Motor neuron (in vitro differentiated cells): ENCODE data around the gene IRAK1BP1. TPM values are rescaled to one million over a fixed set of nuclear protein-coding genes. Genes with fewer than 3 reads are reported as not detected.
"Not testable (repeated sequence)": the region's sequence is repeated elsewhere in the genome, so short reads cannot be mapped to it uniquely, and the experiment has no call there.

Experiments
- ATAC-seq, 8 experiments: fragments of 200-7000 bp; cut with Tn5 transposase; replicated peaks in 6 of 8; 2 replicates each; pipeline ENCODE4 v1.8.0; 2021; ENCODE audit warnings: mild to moderate bottlenecking in 8 of 8, moderate library complexity in 8 of 8
- H3K27ac ChIP-seq, 2 donors: fragments of 250-450 bp; sonication (Bioruptor Pico); 2 replicates each; pipeline ENCODE4 v1.9.0; 2021; ENCODE audit warnings: antibody characterized with exemption in 2 of 2, mild to moderate bottlenecking in 2 of 2, moderate library complexity in 1 of 2
- H3K4me1 ChIP-seq, 2 donors: fragments of 250-450 bp; sonication (Bioruptor Pico); replicated peaks in 1 of 2; 2 replicates each; pipeline ENCODE4 v1.6.1; 2021; ENCODE audit warnings: antibody characterized with exemption in 2 of 2, mild to moderate bottlenecking in 2 of 2, moderate library complexity in 1 of 2
- H3K4me3 ChIP-seq, 5 donors: fragments of 250-450 bp; sonication (Bioruptor Pico); 2 replicates each; pipeline ENCODE4 v1.9.0; 2021; ENCODE audit warnings: antibody characterized with exemption in 5 of 5, mild to moderate bottlenecking in 5 of 5, moderate library complexity in 4 of 5
- WGBS, 10 experiments: fragments of 450-650 bp; shearing (Covaris generic); methylation state at CpG; one replicate each; pipeline ENCODE4 v1.0.0; 2022; 5-methylcytosine and 5-hydroxymethylcytosine counted together
- in situ Hi-C, 9 experiments: fragments of 400-800 bp; cut with MboI; loops; one replicate each; pipeline ENCODE4 v1.15.0; 2021; ENCODE audit warnings: low sequenced_read_pairs in 9 of 9, low pct_unique_long_range_greater_than_20kb in 2 of 9; ENCODE audit not compliant: unreplicated experiment in 9 of 9
- total RNA-seq, 8 experiments: library from RNA; unstranded; fragments of 300-600 nt; gene quantifications; 2 replicates each; pipeline versions ENCODE4 v1.2.3 to v1.2.4, GENCODE V29; 2022

The IRAK1BP1 gene
- total RNA-seq, 8 experiments from 2014 or later = 3.1 to 16.1 (median 8.3) TPM

GRCh38 chr6:78854546-78854945 is 12.8 kb upstream of the IRAK1BP1 start:
- in situ Hi-C loops = no loop called here
- no peak overlapping the region for H3K4me3 ChIP-seq
- peak overlapping the region in 1 of 2 donors; percentile 59 for H3K27ac ChIP-seq
- H3K4me1 ChIP-seq = no peaks in the 10 kb centered on the region
- 71 to 92% (median 82%) methylated on average over 3 to 9 of the region's 9 CpGs; no CpG with 5 or more reads in 1 of the 10 experiments for WGBS, 10 experiments
- ATAC-seq = no peak

DNA sequence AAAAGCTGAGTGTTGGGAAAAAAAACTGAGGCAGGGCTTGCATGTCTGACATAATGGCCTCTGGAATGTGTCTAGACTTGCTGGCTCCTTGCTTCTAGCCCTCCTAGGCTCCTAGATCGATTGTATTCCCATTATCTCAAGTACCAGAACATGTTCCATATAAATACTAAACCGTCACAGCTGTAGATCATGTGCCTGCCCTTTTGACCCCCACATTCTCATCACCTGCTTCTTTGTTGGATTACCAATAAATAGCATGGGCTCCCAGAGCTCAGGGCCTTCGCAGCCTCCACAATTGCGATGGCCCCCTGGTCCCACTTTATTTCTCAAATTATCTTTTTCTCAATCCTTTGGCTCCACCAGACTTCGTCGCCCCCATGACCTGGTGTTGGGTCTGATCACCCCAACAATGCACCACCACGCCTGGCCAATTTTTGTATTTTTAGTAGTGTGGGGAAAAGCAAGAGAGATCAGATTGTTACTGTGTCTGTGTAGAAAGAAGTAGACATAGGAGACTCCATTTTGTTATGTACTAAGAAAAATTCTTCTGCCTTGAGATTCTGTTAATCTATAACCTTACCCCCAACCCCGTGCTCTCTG is 8.9 kb upstream of the IRAK1BP1 start:
- in situ Hi-C loops, H3K4me3 ChIP-seq, H3K27ac ChIP-seq, H3K4me1 ChIP-seq, ATAC-seq: not testable (repeated sequence)
- 74 to 100% (median 100%) methylated on average over 1 to 4 of the region's 8 CpGs; no CpG with 5 or more reads in 5 of the 10 experiments for WGBS, 10 experiments

- 83 to 100% (median 91%) methylated on average over 1 to 2 of the region's 2 CpGs for WGBS, 10 experiments
- H3K27ac ChIP-seq = no peak overlapping the region
- in situ Hi-C loops = no loop called here
- H3K4me3 ChIP-seq = no peak overlapping the region
- peaks cover 0 to 2% of the 10 kb centered on the region in 2 donors for H3K4me1 ChIP-seq
- peak in 1 of 8 experiments; percentile 20 for ATAC-seq
These were observed 5.8 kb upstream of the IRAK1BP1 start for GRCh38 chr6:78861509-78861908.

DNA sequence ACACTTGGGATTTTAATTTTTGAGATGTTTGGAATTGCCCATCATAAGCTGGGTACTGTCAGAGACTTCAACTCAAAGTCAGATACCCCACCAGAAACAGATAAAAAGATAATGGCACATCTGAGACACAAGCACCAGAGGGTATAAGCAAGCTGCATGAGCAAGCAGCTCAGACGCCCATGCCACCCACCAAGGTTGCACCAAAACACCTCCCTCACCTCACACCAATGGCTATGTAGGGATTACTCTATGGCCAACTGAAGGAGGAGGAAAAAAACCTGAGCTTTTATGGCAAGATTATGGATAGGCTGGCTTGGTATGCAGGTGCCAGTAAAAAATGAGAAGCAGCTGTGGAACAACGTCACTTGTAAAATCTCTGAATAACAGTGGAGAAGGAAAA is 3.8 kb upstream of the IRAK1BP1 start:
- in situ Hi-C loops = no loop called here
- Histone ChIP-seq H3K4me1 (peaks cover 0 to 3% of the 10 kb centered on the region in 2 donors), H3K27ac (no peak overlapping the region), H3K4me3 (no peak overlapping the region)
- no peak for ATAC-seq
- WGBS, 10 experiments = 43 to 100% (median 95%) methylated on average over 1 to 2 of the region's 2 CpGs; no CpG with 5 or more reads in 2 of the 10 experiments

- WGBS, 10 experiments = 68 to 100% (median 78%) methylated on average over 1 to 5 of the region's 5 CpGs
- in situ Hi-C loops = no loop called here
- no peak for ATAC-seq
- H3K4me1 ChIP-seq = peaks cover 0 to 3% of the 10 kb centered on the region in 2 donors
- no peak overlapping the region for H3K27ac ChIP-seq
- H3K4me3 ChIP-seq = no peak overlapping the region
These were observed 2.4 kb upstream of the IRAK1BP1 start for GRCh38 chr6:78864957-78865356.

- WGBS, 10 experiments = 0 to 40% (median 4%) methylated on average over 1 to 13 of the region's 13 CpGs; no CpG with 5 or more reads in 1 of the 10 experiments
- ATAC-seq = peak; percentile 35 to 60 (median 40)
- Histone ChIP-seq H3K27ac (peak overlapping the region in 1 of 2 donors; percentile 81), H3K4me1 (peaks cover 0 to 3% of the 10 kb centered on the region in 2 donors), H3K4me3 (peak overlapping the region; percentile 51 to 88 (median 84))
- in situ Hi-C loops = no loop called here
These were observed 356 bp upstream of the IRAK1BP1 start for GRCh38 chr6:78867020-78867369.

- peak overlapping the region in 1 of 2 donors; percentile 81 for H3K27ac ChIP-seq
- peaks cover 0 to 3% of the 10 kb centered on the region in 2 donors for H3K4me1 ChIP-seq
- no peak for ATAC-seq
- WGBS, 10 experiments = 2 to 50% (median 24%) methylated on average over 3 to 8 of the region's 8 CpGs
- H3K4me3 ChIP-seq = peak overlapping the region; percentile 51 to 88 (median 84)
- in situ Hi-C loops = no loop called here
These were observed 765 bp downstream of the IRAK1BP1 start for GRCh38 chr6:78868116-78868515.

DNA sequence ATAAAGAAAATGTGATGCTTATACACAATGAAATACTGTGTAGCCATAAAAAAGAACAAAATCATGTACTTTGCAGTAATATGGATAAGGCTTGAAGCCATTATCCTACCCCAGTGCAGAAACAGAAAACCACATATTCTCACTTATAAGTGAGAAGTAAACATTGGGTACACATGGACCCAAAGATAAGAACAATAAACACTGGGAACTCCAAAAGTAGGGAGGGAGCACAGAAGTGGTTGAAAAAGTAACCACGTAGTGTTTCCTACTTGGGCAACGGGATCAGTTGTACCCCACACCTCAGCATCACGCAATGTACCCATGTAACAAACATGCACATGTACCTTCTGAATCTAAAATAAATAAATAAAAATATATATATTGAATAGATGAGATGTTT is 8.2 kb downstream of the IRAK1BP1 start:
- 70 to 100% (median 94%) methylated on average over 1 to 3 of the region's 3 CpGs; no CpG with 5 or more reads in 2 of the 10 experiments for WGBS, 10 experiments
- Histone ChIP-seq H3K4me3 (no peak overlapping the region), H3K4me1 (no peaks in the 10 kb centered on the region), H3K27ac (no peak overlapping the region)
- in situ Hi-C loops = no loop called here
- ATAC-seq = no peak

DNA sequence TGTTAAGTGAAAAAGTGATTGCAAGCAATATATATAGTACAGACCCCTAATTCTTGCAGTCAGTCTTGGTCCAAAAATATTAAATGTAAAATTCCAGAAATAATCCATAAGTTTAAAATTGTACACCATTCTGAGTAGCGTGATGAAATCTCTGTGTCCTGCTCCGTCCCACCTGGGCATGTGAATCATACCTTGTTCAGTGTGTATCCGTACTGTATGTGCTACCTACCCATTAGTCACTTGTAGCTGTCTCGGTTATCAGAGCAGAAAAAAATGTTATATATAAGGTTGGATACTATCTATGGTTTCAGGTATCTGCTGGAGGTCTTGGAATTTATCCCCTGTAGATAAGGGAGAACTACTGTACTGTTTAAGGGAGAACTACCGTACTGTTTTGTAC is 16.3 kb downstream of the IRAK1BP1 start:
- Histone ChIP-seq H3K27ac (no peak overlapping the region), H3K4me1 (no peaks in the 10 kb centered on the region), H3K4me3 (no peak overlapping the region)
- in situ Hi-C loops = no loop called here
- 72 to 100% (median 100%) methylated on average over 1 to 5 of the region's 5 CpGs; no CpG with 5 or more reads in 1 of the 10 experiments for WGBS, 10 experiments
- ATAC-seq = no peak

DNA sequence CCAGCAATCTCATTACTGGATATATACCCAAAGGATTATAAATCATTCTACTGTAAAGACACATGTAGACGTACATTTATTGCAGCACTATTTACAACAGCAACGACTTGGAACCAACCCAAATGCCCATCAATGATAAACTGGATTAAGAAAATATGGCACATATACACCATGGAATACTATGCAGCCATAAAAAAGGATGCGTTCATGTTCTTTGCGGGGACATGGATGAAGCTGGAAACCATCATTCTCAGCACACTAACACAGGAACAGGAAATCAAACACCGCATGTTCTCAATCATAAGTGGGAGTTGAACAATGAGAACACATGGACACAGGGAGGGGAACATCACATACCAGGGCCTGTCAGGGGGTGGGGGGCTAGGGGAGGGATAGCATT is 22.6 kb downstream of the IRAK1BP1 start:
- 88 to 100% (median 100%) methylated on average over 1 to 5 of the region's 5 CpGs; no CpG with 5 or more reads in 2 of the 10 experiments for WGBS, 10 experiments
- ATAC-seq, H3K4me3 ChIP-seq, H3K27ac ChIP-seq, H3K4me1 ChIP-seq, in situ Hi-C loops: not testable (repeated sequence)

GRCh38 chr6:78896227-78896626 is 28.9 kb downstream of the IRAK1BP1 start:
- peak in 3 of 8 experiments; percentile 75 to 98 (median 81) for ATAC-seq

DNA sequence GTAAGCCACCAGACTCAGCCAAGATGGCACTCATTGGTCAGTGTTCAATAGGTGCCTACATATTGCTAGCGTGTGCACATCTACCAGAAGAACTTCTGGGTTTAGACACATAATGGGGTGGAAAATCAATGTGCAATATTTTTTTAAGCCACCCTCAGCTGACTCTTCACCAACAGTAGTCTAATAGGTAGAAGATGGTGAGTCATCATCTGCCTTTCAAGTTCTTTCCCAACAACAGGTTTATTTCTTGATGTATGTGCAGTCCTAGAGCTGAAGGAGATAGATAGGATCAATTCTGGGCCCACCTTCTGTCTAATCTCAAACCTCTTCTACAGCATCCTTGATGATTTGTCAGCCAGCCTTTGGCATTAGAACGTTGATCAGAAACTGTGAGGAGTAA is 41.3 kb downstream of the IRAK1BP1 start:
- no peak for ATAC-seq
- 33 to 100% (median 83%) methylated on average over 1 to 2 of the region's 2 CpGs; no CpG with 5 or more reads in 3 of the 10 experiments for WGBS, 10 experiments
- H3K27ac ChIP-seq = no peak overlapping the region
- no peak overlapping the region for H3K4me3 ChIP-seq
- in situ Hi-C loops = no loop called here
- no peaks in the 10 kb centered on the region for H3K4me1 ChIP-seq

More at GRCh38 chr6:78896227-78896626, 28.9 kb downstream of the IRAK1BP1 start:
- Histone ChIP-seq H3K27ac (no peak overlapping the region), H3K4me3 (no peak overlapping the region), H3K4me1 (no peaks in the 10 kb centered on the region)
- WGBS, 10 experiments = 0 to 89% (median 65%) methylated on average over 2 of the region's 2 CpGs; no CpG with 5 or more reads in 2 of the 10 experiments
- in situ Hi-C loops = no loop called here

GRCh38 chr6:78909391-78909790 is 42.0 kb downstream of the IRAK1BP1 start:
- in situ Hi-C loops = no loop called here
- WGBS, 10 experiments = 4 to 100% (median 88%) methylated on average over 1 to 3 of the region's 3 CpGs; no CpG with 5 or more reads in 1 of the 10 experiments
- H3K4me3 ChIP-seq = no peak overlapping the region
- H3K27ac ChIP-seq = no peak overlapping the region
- no peaks in the 10 kb centered on the region for H3K4me1 ChIP-seq
- peak in 3 of 8 experiments; percentile 22 to 34 (median 27) for ATAC-seq

DNA sequence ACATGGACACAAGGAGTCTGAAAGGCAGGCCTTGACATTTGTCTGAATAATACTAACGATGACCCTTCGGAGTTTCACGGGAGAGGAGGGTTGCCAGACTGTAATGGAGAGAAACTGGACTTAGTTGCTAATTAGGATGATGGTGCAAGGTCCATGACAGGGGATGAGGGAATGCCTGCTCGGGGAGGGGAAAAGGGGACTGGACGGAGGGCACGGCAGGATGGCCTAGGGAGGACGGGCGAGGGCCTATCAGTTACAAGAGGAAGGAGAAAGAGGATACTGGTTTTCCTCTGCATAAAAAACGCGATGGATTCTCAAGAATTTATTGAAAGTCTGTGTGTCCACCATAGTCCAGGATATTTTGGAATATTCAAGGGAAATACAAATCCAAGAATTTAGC is 42.7 kb downstream of the IRAK1BP1 start:
- no peaks in the 10 kb centered on the region for H3K4me1 ChIP-seq
- no peak overlapping the region for H3K4me3 ChIP-seq
- no peak for ATAC-seq
- 63 to 100% (median 86%) methylated on average over 1 to 5 of the region's 10 CpGs; no CpG with 5 or more reads in 1 of the 10 experiments for WGBS, 10 experiments
- no peak overlapping the region for H3K27ac ChIP-seq
- in situ Hi-C loops = no loop called here
